ENCODE measurements around the gene MED17.

Gene MED17

GRCh38 chr11:93796441-93797231, 12.6 kb downstream of the MED17 start:
- peaks cover 91% of the 10 kb centered on the region for H3K36me3 ChIP-seq (ENCODE audit: insufficient read depth, low read length)
- no peaks in the 10 kb centered on the region for H3K9me2 ChIP-seq (ENCODE audit: low read depth, low read length)
- H3F3A ChIP-seq (ENCODE audit: insufficient read depth, low read length), result no peaks in the 10 kb centered on the region
- H2AFZ ChIP-seq (ENCODE audit: low read length), result no peak overlapping the region
- H3K9me3 ChIP-seq (ENCODE audit: low read length), result no peaks in the 10 kb centered on the region
- no peaks in the 10 kb centered on the region for H3K4me1 ChIP-seq (ENCODE audit: insufficient read depth, low read length, severe bottlenecking)
- H3K27ac ChIP-seq (ENCODE audit: low read depth, low read length, poor library complexity, severe bottlenecking), result no peak overlapping the region
- H4K20me1 ChIP-seq (ENCODE audit: insufficient read depth, low read length), result no peaks in the 10 kb centered on the region
- TF ChIP-seq CTCF (IDR thresholded peaks at IDR 0.05; ENCODE audit: low read length), result no peak
- no peak for TF ChIP-seq EZH2 (IDR thresholded peaks at IDR 0.05; ENCODE audit: borderline replicate concordance, low read length)
- H3K79me2 ChIP-seq (ENCODE audit: insufficient read depth, low read length), result no peaks in the 10 kb centered on the region
- no peak overlapping the region for H3K4me3 ChIP-seq (ENCODE audit: low read depth, low read length, poor library complexity, severe bottlenecking)
- no peak overlapping the region for H3K4me2 ChIP-seq (ENCODE audit: low read length)
- no peak overlapping the region for H3K9ac ChIP-seq (ENCODE audit: low read length)
- H3K27me3 ChIP-seq (ENCODE audit: insufficient read depth, low read length), result no peaks in the 10 kb centered on the region

GRCh38 chr11:93801366-93801765, 17.3 kb downstream of the MED17 start:
- Histone ChIP-seq H3K4me1 (ENCODE audit: insufficient read depth, low read length, severe bottlenecking) (no peaks in the 10 kb centered on the region), H3K9me3 (ENCODE audit: low read length) (no peaks in the 10 kb centered on the region)
- TF ChIP-seq EZH2 (IDR thresholded peaks at IDR 0.05; ENCODE audit: borderline replicate concordance, low read length) (no peak), CTCF (IDR thresholded peaks at IDR 0.05; ENCODE audit: low read length) (no peak)

DNA sequence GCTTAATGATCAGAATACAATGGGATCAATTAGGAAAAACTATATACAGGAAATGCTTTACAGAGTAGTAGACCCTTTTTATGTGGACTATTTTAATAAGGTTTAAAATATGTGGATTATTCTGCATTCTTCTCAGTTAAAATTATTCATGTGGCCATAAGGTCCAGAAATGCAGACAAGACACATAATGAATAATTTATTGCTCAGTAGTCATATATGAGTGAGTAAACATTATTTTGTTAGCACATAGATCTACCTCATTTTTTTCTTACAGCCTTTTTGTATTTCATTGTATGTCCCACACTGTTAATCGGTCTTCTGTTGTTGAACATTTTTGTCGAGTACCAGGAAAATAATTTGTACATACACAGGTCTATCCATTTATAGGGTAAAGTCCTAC, 20.8 kb downstream of the MED17 start:
- peaks cover 81% of the 10 kb centered on the region for H3K36me3 ChIP-seq (ENCODE audit: insufficient read depth, low read length)
- no peaks in the 10 kb centered on the region for H3K79me2 ChIP-seq (ENCODE audit: insufficient read depth, low read length)

More at GRCh38 chr11:93801366-93801765, 17.3 kb downstream of the MED17 start:
- Histone ChIP-seq H3K9me2 (ENCODE audit: low read depth, low read length) (no peaks in the 10 kb centered on the region), H3K9ac (ENCODE audit: low read length) (no peak overlapping the region), H3K27me3 (ENCODE audit: insufficient read depth, low read length) (no peaks in the 10 kb centered on the region), H3K4me2 (ENCODE audit: low read length) (no peak overlapping the region), H3F3A (ENCODE audit: insufficient read depth, low read length) (no peaks in the 10 kb centered on the region), H2AFZ (ENCODE audit: low read length) (no peak overlapping the region), H4K20me1 (ENCODE audit: insufficient read depth, low read length) (no peaks in the 10 kb centered on the region), H3K4me3 (ENCODE audit: low read depth, low read length, poor library complexity, severe bottlenecking) (no peak overlapping the region), H3K79me2 (ENCODE audit: insufficient read depth, low read length) (no peaks in the 10 kb centered on the region), H3K27ac (ENCODE audit: low read depth, low read length, poor library complexity, severe bottlenecking) (no peak overlapping the region), H3K36me3 (ENCODE audit: insufficient read depth, low read length) (peaks cover 82% of the 10 kb centered on the region)

More for the DNA sequence above, 20.8 kb downstream of the MED17 start:
- no peak overlapping the region for H3K4me3 ChIP-seq (ENCODE audit: low read depth, low read length, poor library complexity, severe bottlenecking)
- no peaks in the 10 kb centered on the region for H4K20me1 ChIP-seq (ENCODE audit: insufficient read depth, low read length)
- TF ChIP-seq EZH2 (IDR thresholded peaks at IDR 0.05; ENCODE audit: borderline replicate concordance, low read length) (no peak), CTCF (IDR thresholded peaks at IDR 0.05; ENCODE audit: low read length) (no peak)
- H2AFZ ChIP-seq (ENCODE audit: low read length), result no peak overlapping the region
- no peak overlapping the region for H3K4me2 ChIP-seq (ENCODE audit: low read length)
- H3K9me2 ChIP-seq (ENCODE audit: low read depth, low read length), result no peaks in the 10 kb centered on the region
- H3K9me3 ChIP-seq (ENCODE audit: low read length), result no peaks in the 10 kb centered on the region
- H3K27ac ChIP-seq (ENCODE audit: low read depth, low read length, poor library complexity, severe bottlenecking), result no peak overlapping the region
- no peaks in the 10 kb centered on the region for H3K27me3 ChIP-seq (ENCODE audit: insufficient read depth, low read length)
- H3K4me1 ChIP-seq (ENCODE audit: insufficient read depth, low read length, severe bottlenecking), result no peaks in the 10 kb centered on the region
- no peaks in the 10 kb centered on the region for H3F3A ChIP-seq (ENCODE audit: insufficient read depth, low read length)
- no peak overlapping the region for H3K9ac ChIP-seq (ENCODE audit: low read length)

Measured in OCI-LY1 (cell line).